Activated B cell treated with CpG ODN at 0.5 μM for 24 hours (primary cell): ENCODE measurements around the gene RHEB. TPM values are rescaled to one million over a fixed set of nuclear protein-coding genes. Genes with fewer than 3 reads are reported as not detected.

Experiments
- ATAC-seq: fragments of 200-7000 bp; cut with Tn5 transposase; one replicate; pipeline ENCODE4 v1.10.0; 2021; ENCODE audit warnings: low read depth, mild to moderate bottlenecking, moderate library complexity
- CTCF ChIA-PET: fragments of 350-600 bp; sonication (Branson Sonifier 250); formaldehyde crosslinking; loops from one replicate; lab custom pipeline; 2021; ENCODE audit warnings: antibody characterized with exemption; lab: Charles Lee
- POLR2A ChIA-PET: fragments of 350-600 bp; sonication (Branson Sonifier 250); formaldehyde crosslinking; loops from one replicate; lab custom pipeline; 2021; ENCODE audit warnings: antibody characterized with exemption; lab: Charles Lee
- DNase-seq: peaks from one replicate; pipeline ENCODE4 v3.0.0; 2022
- H3K27ac Mint-ChIP-seq: one replicate; pipeline ENCODE4 v1.8.0; 2020; ENCODE audit warnings: mixed read lengths
- H3K27me3 Mint-ChIP-seq: one replicate; pipeline ENCODE4 v1.8.0; 2021; ENCODE audit warnings: mixed read lengths
- H3K36me3 Mint-ChIP-seq: one replicate; pipeline ENCODE4 v1.8.0; 2021; ENCODE audit warnings: low read depth, mixed read lengths
- H3K4me1 Mint-ChIP-seq: one replicate; pipeline ENCODE4 v1.8.0; 2021; ENCODE audit warnings: mixed read lengths
- H3K4me3 Mint-ChIP-seq: one replicate; pipeline ENCODE4 v1.8.0; 2020; ENCODE audit warnings: mild to moderate bottlenecking, mixed read lengths
- H3K9me3 Mint-ChIP-seq: one replicate; pipeline ENCODE4 v1.8.0; 2020; ENCODE audit warnings: mixed read lengths
- intact Hi-C: fragments of 100-400 bp; cut with micrococcal nuclease; formaldehyde crosslinking; loops from one replicate; pipeline ENCODE4 v1.15.1; 2024
- total RNA-seq: library from RNA; stranded (reverse); gene quantifications from 2 replicates; pipeline ENCODE4 v1.2.3, GENCODE V29; 2022
- TF ChIP-seq, protein P1 (sequence below): fragments of 200-600 bp; IDR thresholded peaks from one replicate; pipeline ENCODE4 v1.8.0; 2022; ENCODE audit warnings: antibody characterized with exemption, mild to moderate bottlenecking

Gene RHEB
- total RNA-seq, 1 donor from 2014 or later, result 32.8 TPM

DNA sequence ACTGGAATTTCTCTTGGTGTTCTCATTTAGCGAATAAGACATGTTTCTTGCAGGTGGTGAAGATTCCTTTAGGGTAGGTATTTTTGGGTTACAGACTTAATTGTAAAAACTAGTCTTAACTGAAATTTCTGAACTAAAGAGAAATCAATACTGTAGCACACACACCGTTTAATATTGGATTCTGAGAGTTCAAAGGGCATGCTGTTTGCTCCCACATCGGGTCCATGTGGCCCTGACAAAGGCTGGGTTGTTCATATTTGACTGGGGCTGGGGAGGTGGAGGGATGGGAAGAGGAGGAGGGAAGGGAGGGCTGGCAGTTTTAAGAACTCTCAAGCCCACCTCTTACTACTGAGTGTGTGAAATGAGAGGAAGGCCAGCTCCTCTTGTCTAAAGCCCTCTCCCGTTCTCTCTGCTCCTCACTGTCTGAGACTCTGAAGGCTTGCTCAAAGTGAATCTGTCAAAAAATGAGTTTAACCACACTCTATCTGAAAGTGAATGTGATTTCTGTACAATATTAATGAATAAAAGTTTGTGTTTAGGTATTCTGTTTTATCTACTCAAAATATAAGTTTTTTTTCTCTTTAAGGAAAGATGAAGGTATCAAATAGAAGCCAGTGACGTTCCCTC lies 40.0 kb upstream of the RHEB start:
- H3K4me3 Mint-ChIP-seq, result no peak overlapping the region
- peaks cover 68% of the 10 kb centered on the region for H3K36me3 Mint-ChIP-seq
- no peak for ATAC-seq
- no peak for DNase-seq
- intact Hi-C loops, result loop anchor here (2.0 kb wide), 1 partner anchor 41 kb away; the partner anchor contains the start of gene RHEB
- no peak overlapping the region for H3K27ac Mint-ChIP-seq
- TF ChIP-seq, protein P1, sequence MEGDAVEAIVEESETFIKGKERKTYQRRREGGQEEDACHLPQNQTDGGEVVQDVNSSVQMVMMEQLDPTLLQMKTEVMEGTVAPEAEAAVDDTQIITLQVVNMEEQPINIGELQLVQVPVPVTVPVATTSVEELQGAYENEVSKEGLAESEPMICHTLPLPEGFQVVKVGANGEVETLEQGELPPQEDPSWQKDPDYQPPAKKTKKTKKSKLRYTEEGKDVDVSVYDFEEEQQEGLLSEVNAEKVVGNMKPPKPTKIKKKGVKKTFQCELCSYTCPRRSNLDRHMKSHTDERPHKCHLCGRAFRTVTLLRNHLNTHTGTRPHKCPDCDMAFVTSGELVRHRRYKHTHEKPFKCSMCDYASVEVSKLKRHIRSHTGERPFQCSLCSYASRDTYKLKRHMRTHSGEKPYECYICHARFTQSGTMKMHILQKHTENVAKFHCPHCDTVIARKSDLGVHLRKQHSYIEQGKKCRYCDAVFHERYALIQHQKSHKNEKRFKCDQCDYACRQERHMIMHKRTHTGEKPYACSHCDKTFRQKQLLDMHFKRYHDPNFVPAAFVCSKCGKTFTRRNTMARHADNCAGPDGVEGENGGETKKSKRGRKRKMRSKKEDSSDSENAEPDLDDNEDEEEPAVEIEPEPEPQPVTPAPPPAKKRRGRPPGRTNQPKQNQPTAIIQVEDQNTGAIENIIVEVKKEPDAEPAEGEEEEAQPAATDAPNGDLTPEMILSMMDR, result no peak
- H3K9me3 Mint-ChIP-seq, result no peaks in the 10 kb centered on the region
- CTCF ChIA-PET, result no interaction called here
- no peaks in the 10 kb centered on the region for H3K4me1 Mint-ChIP-seq
- H3K27me3 Mint-ChIP-seq, result no peaks in the 10 kb centered on the region
- POLR2A ChIA-PET, result no interaction called here

DNA sequence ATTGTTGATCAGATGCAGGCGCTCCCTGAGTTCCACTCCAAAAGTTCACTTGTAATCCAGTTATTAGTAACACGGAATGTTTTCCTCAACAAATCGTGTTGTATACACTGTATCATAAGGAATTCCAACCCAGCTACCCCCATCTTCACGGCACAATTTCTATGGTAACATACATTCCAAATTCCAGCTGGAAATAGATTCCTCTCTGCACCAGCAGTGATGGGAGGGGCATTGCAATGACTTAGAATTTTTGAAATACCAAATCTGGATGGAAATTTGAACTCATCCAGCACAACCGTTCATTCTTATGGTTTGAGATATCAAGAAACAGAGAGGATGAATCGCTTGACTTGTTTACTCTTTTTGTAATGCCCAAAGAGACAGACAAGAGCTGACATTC lies 38.9 kb upstream of the RHEB start:
- ATAC-seq (no peak), DNase-seq (no peak)
- CTCF ChIA-PET, result no interaction called here
- H3K4me1 Mint-ChIP-seq, result no peaks in the 10 kb centered on the region
- intact Hi-C loops, result no loop called here
- no peak overlapping the region for H3K27ac Mint-ChIP-seq
- H3K27me3 Mint-ChIP-seq, result no peaks in the 10 kb centered on the region
- POLR2A ChIA-PET, result no interaction called here
- H3K36me3 Mint-ChIP-seq, result peaks cover 58% of the 10 kb centered on the region
- no peaks in the 10 kb centered on the region for H3K9me3 Mint-ChIP-seq
- TF ChIP-seq, protein P1, result no peak
- H3K4me3 Mint-ChIP-seq, result no peak overlapping the region

DNA sequence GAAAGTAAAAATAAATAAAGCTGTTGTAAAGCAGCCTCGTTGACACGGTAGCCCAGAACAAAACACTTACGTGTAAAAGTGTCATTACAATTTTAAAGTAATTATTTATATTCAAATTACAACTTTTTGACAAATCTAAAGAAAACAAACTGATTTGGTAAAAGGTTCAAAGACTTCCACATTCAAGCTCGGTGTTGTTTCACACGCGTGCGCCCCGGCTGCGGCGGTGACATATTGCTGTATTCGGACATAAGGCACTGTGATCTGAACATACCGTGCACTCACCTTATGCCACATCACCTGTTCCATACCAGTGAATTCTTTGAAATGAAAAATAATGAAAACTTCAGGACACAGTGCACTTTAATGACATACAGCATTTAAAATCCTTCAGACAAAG lies 36.9 kb upstream of the RHEB start:
- intact Hi-C loops, result no loop called here
- H3K36me3 Mint-ChIP-seq, result peaks cover 49% of the 10 kb centered on the region
- POLR2A ChIA-PET, result no interaction called here

DNA sequence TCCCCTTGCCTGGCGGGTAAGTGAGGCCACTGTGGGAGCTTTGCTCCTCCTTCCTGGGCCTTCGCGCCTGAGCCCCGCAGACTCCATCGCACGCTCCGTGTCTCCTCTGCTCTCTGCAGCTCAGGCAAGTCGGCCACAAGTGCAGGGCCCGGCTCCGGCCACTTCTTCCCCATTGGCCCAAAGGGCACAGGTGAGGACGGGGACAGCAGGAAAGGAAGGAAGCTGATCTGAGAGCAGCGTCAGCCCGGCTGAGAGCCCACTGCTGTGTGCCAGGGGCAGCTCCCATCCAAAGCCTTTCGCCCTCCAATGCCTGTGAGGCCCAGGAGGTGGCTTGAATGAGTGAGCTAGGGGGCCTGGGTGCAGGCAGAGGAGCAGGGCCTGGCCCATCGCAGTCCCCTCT lies 33.7 kb upstream of the RHEB start:
- Mint-ChIP-seq H3K9me3 (no peaks in the 10 kb centered on the region), H3K4me3 (no peak overlapping the region), H3K27ac (no peak overlapping the region), H3K36me3 (peaks cover 18% of the 10 kb centered on the region), H3K27me3 (peaks cover 4% of the 10 kb centered on the region), H3K4me1 (no peaks in the 10 kb centered on the region)
- intact Hi-C loops, result no loop called here
- TF ChIP-seq, protein P1, result no peak
- ChIA-PET CTCF (no interaction called here), POLR2A (interaction anchor here (0.6 kb wide), 1 partner anchor 196 kb away, joined by 6 read pairs; no protein-coding TSS in a partner anchor)
- ATAC-seq (no peak), DNase-seq (no peak)

More for the DNA sequence above, 36.9 kb upstream of the RHEB start:
- no peak for DNase-seq
- Mint-ChIP-seq H3K27ac (no peak overlapping the region), H3K9me3 (no peaks in the 10 kb centered on the region), H3K4me3 (no peak overlapping the region), H3K4me1 (no peaks in the 10 kb centered on the region), H3K27me3 (no peaks in the 10 kb centered on the region)
- TF ChIP-seq, protein P1, result no peak
- ATAC-seq, result no peak
- CTCF ChIA-PET, result no interaction called here

DNA sequence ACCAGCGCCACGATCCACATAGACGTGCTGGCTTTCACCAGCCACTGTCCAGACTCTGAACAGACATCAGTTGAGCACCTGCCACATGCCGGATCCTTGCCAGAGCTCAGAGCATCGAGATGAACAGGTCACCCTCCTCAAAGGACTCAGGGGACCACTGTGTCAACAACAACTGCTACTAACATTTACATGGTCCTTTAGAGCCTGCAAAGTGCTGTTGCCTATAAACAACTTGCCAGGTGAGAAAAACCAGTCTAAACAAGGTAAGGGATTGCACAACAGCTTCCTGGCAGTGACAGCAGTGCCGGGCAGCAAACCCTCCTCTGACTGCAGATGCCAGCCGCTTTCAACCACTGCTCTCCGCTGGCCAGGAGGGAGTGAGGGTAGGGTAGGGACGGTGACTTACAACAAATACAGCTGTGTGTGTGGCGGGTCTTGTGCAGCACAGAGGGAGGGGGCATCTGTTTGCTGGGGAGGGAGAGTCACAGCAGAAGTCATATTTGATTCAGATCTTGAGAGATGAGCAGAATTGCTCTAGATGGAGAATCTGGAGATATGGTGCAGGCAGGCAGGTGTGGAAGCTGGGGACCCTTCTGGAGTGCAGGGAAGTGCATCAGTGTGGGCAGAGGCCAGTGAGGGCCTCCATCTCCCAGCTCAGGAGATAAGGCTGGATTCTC lies 32.8 kb upstream of the RHEB start:
- no peak for ATAC-seq
- Mint-ChIP-seq H3K4me3 (no peak overlapping the region), H3K36me3 (peaks cover 13% of the 10 kb centered on the region), H3K4me1 (no peaks in the 10 kb centered on the region), H3K9me3 (no peaks in the 10 kb centered on the region), H3K27ac (no peak overlapping the region), H3K27me3 (peaks cover 10% of the 10 kb centered on the region)
- intact Hi-C loops, result no loop called here
- ChIA-PET CTCF (no interaction called here), POLR2A (interaction anchor here (0.6 kb wide), 1 partner anchor 195 kb away, joined by 6 read pairs; no protein-coding TSS in a partner anchor)
- TF ChIP-seq, protein P1, result no peak
- no peak for DNase-seq
